Measurements from ENCODE around the gene SART1. TPM values are rescaled to one million over a fixed set of nuclear protein-coding genes. Genes with fewer than 3 reads are reported as not detected.

The SART1 gene
- total RNA-seq, 1 experiment from 2014 or later = 74.6 TPM

DNA sequence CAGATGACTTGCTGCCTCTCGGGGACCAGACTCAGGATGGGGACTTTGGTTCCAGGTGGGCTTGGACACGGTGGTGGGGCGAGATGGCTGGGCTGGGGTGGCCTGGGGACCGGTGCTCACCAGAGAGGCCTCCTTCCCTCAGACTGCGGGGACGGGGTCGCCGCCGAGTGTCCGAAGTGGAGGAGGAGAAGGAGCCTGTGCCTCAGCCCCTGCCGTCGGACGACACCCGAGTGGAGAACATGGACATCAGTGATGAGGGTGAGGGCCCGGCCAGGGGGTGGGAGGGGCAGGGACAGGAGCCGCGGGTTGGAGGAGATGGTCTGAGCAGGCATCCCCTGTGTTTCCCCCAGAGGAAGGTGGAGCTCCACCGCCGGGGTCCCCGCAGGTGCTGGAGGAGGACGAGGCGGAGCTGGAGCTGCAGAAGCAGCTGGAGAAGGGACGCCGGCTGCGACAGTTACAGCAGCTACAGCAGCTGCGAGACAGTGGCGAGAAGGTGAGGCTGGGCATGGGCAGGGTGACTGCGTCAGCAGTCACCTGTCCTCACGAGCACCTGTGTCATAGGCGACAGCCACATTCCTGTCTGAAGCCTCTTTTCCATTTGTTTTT, 5.9 kb downstream of the SART1 start:
- POLR2A ChIA-PET (ENCODE audit: unreplicated experiment) = interaction anchor here (0.6 kb wide), 1 partner anchor 267 kb away, joined by 18 read pairs; no protein-coding TSS in a partner anchor
- H3K27ac ChIP-seq = no peak overlapping the region
- peaks cover 19% of the 10 kb centered on the region; the same call in 1 of the 2 replicates for H3K36me3 ChIP-seq (ENCODE audit: low read depth)
- H3K79me2 ChIP-seq (ENCODE audit: low read depth) = peaks cover 25% of the 10 kb centered on the region
- no peak for DNase-seq
- H3K9me3 ChIP-seq (ENCODE audit: insufficient read depth, low read depth) = no peaks in the 10 kb centered on the region
- CTCF ChIA-PET = interaction anchor here (0.6 kb wide), 1 partner anchor 241 kb away, joined by 8 read pairs; no protein-coding TSS in a partner anchor
- no peaks in the 10 kb centered on the region for H3K9me2 ChIP-seq (ENCODE audit: insufficient read depth)
- no peak overlapping the region for H2AFZ ChIP-seq
- no peak for TF ChIP-seq EZH2 (IDR thresholded peaks at IDR 0.05; ENCODE audit: low read depth)
- TF ChIP-seq, protein P1, sequence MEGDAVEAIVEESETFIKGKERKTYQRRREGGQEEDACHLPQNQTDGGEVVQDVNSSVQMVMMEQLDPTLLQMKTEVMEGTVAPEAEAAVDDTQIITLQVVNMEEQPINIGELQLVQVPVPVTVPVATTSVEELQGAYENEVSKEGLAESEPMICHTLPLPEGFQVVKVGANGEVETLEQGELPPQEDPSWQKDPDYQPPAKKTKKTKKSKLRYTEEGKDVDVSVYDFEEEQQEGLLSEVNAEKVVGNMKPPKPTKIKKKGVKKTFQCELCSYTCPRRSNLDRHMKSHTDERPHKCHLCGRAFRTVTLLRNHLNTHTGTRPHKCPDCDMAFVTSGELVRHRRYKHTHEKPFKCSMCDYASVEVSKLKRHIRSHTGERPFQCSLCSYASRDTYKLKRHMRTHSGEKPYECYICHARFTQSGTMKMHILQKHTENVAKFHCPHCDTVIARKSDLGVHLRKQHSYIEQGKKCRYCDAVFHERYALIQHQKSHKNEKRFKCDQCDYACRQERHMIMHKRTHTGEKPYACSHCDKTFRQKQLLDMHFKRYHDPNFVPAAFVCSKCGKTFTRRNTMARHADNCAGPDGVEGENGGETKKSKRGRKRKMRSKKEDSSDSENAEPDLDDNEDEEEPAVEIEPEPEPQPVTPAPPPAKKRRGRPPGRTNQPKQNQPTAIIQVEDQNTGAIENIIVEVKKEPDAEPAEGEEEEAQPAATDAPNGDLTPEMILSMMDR (conservative IDR thresholded peaks at IDR 0.05) = no peak
- H3F3A ChIP-seq (ENCODE audit: insufficient read depth, low read depth) = peaks cover 13% of the 10 kb centered on the region
- H3K4me1 ChIP-seq (replicated peaks; ENCODE audit: insufficient read depth) = peaks cover 11% of the 10 kb centered on the region
- BruUV-seq (replicated peaks) = no TSS peak
- no peak overlapping the region for H3K4me3 ChIP-seq
- H3K27me3 ChIP-seq (ENCODE audit: insufficient read depth, low read depth) = no peaks in the 10 kb centered on the region
- H4K20me1 ChIP-seq (ENCODE audit: insufficient read depth) = peaks cover 17% of the 10 kb centered on the region
- intact Hi-C loops (cut with micrococcal nuclease; ENCODE audit: unreplicated experiment) = no loop called here
- no peak overlapping the region for H3K4me2 ChIP-seq

DNA sequence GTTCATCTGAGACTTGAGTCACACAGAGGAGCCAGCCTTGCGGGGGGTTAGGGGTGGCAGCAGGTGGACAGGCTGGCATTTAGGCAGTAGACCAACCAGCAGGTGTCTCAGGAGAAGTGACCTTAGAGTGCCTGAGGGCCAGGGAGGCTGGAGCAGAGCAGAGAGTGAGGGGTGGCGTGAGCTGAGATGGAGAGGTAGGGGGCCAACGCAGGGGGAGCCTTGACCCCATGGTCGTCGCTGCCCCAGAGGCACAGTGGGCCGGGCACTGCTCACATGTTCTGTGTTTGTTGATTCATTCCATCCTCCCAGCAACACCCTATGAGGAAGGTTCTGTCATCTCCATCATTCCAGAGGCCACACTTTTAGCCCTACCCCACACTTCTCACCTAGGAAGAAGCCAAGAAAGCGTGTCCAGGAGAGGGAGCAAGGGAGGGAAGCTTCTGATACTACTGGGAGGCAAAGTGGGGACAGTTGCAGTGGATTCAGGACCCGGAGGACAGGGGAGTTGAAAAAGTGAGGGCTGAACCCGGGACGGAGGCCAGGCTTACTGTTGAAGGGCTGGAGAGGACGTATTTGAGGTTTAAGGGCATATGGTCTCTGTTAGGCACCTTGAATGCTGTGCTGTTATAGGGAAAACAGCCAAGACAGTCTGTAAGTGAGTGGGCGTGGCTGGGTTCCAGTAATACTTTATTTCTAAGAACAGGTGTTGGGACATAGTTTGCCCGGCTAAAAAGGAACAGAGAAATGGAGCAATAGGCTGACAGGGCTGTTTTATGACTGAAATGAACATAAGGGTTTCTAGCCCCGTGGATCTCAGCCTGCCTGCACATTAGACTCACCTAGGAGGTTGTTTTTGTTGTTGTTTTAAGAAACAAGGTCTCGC, 7.3 kb downstream of the SART1 start:
- Histone ChIP-seq H3K79me2 (ENCODE audit: low read depth) (peaks cover 11% of the 10 kb centered on the region), H3K27ac (no peak overlapping the region), H3K4me2 (no peak overlapping the region), H3K9me2 (ENCODE audit: insufficient read depth) (no peaks in the 10 kb centered on the region), H3K4me3 (no peak overlapping the region), H3K36me3 (ENCODE audit: low read depth) (peaks cover 28% of the 10 kb centered on the region; the same call in 1 of the 2 replicates), H3F3A (ENCODE audit: insufficient read depth, low read depth) (peaks cover 18% of the 10 kb centered on the region), H4K20me1 (ENCODE audit: insufficient read depth) (peaks cover 11% of the 10 kb centered on the region), H3K9me3 (ENCODE audit: insufficient read depth, low read depth) (no peaks in the 10 kb centered on the region), H3K4me1 (replicated peaks; ENCODE audit: insufficient read depth) (no peaks in the 10 kb centered on the region), H2AFZ (no peak overlapping the region), H3K27me3 (ENCODE audit: insufficient read depth, low read depth) (no peaks in the 10 kb centered on the region)
- CTCF ChIA-PET = no interaction called here
- no peak for DNase-seq
- POLR2A ChIA-PET (ENCODE audit: unreplicated experiment) = no interaction called here
- TF ChIP-seq EZH2 (IDR thresholded peaks at IDR 0.05; ENCODE audit: low read depth) = no peak
- TF ChIP-seq, protein P1 (conservative IDR thresholded peaks at IDR 0.05) = no peak
- no TSS peak for BruUV-seq (replicated peaks)
- intact Hi-C loops (cut with micrococcal nuclease; ENCODE audit: unreplicated experiment) = no loop called here

DNA sequence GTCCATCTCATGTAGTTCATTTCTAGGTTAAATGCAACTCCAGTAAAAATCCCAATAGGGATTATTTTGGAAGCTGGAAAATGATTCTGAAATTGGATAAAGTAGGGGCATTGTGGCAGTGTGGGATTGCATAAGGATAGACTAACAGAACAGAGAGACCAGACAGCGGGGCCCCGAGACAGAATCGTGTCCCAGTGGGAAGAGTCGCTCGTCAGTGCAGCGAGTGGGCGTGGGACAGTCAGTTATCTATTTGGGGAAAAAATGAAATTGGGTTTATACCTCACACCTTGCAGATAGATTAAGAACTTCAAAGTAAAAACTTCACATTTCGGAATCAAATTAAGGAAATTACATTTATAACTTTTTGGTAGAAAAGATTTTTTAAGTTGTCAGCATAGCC, 10.6 kb downstream of the SART1 start:
- no peak overlapping the region for H2AFZ ChIP-seq
- BruUV-seq (replicated peaks) = no TSS peak
- no peaks in the 10 kb centered on the region for H3K4me1 ChIP-seq (replicated peaks; ENCODE audit: insufficient read depth)
- DNase-seq = no peak
- peaks cover 21% of the 10 kb centered on the region for H3K36me3 ChIP-seq (ENCODE audit: low read depth)
- intact Hi-C loops (cut with micrococcal nuclease; ENCODE audit: unreplicated experiment) = no loop called here
- H3K9me3 ChIP-seq (ENCODE audit: insufficient read depth, low read depth) = no peaks in the 10 kb centered on the region
- no peak overlapping the region for H3K4me2 ChIP-seq
- no peak overlapping the region for H3K4me3 ChIP-seq
- H3K9me2 ChIP-seq (ENCODE audit: insufficient read depth) = no peaks in the 10 kb centered on the region
- H3K27ac ChIP-seq = no peak overlapping the region
- H3F3A ChIP-seq (ENCODE audit: insufficient read depth, low read depth) = peaks cover 25% of the 10 kb centered on the region
- ChIA-PET POLR2A (ENCODE audit: unreplicated experiment) (interaction anchor here (0.6 to 0.7 kb wide), 2 partner anchors 50 to 79 kb away, joined by 3 to 6 read pairs; no protein-coding TSS in a partner anchor), CTCF (no interaction called here)
- no peaks in the 10 kb centered on the region; the same call in 1 of the 2 replicates for H3K79me2 ChIP-seq (ENCODE audit: low read depth)
- no peak for TF ChIP-seq EZH2 (IDR thresholded peaks at IDR 0.05; ENCODE audit: low read depth)
- TF ChIP-seq, protein P1 (conservative IDR thresholded peaks at IDR 0.05) = no peak
- no peaks in the 10 kb centered on the region for H3K27me3 ChIP-seq (ENCODE audit: insufficient read depth, low read depth)
- peaks cover 14% of the 10 kb centered on the region; the same call in 1 of the 2 replicates for H4K20me1 ChIP-seq (ENCODE audit: insufficient read depth)

All from PC-9 (cell line).